Measurements from ENCODE around the gene UBD.
A peak's percentile ranks its signal among the peaks of the same experiment; 100 is the strongest.

UBD gene

DNA sequence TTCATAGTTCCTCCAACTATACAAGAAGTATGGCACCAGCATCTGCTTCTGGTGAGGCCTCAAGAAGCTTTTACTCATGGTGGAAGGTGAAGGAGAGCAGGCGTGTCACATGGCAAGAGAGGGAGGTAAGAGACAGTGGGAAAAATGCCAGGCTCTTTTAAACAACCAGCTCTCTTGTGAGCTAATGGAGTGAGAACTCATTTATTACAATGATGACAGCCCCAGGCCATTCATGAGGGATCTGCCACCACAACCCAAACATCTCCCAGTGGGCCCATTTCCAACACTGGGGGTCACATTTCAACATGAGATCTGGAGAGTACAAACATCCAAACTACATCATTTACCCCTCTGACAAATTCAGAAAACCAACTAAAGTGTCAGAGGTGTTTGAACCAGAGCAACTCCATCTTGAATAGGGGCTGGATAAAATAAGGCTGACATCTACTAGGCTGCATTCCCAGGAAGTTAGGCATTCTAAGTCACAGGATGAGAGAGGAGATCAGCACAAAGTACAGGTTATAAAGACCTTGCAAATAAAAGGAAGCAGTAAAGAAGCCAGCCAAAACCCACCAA is 2.2 kb upstream of the UBD start:
- no peak for DNase-seq (ENCODE audit: low read depth, low spot score)

GRCh38 chr6:29561091-29561490 is 1.6 kb upstream of the UBD start:
- no peak for DNase-seq (ENCODE audit: low read depth, low spot score)

DNA sequence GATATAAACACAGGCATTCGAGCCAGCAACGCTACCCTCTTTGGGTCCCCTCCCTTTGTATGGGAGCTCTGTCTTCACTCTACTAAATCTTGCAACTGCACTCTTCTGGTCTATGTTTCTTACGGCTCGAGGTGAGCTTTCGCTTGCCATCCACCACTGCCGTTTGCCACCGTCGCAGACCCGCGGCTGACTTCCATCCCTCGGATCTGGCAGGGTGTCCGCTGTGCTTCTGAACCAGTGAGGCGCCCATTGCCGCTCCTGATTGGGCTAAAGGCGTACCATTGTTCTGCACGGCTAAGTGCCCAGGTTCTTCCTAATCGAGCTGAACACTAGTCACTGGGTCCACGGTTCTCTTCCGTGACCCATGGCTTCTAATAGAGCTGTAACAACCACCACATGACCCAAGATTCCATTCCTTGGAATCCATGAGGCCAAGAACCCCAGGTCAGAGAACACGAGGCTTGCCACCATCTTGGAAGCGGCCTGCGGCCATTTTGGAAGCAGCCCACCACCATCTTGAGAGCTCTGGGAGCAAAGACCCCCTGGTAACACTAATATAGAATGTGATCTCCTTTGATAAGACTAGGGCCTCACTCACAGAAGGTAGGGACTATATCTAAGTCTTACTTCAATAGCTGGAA is 973 bp downstream of the UBD start:
- no peak for DNase-seq (ENCODE audit: low read depth, low spot score)

- DNase-seq (ENCODE audit: low read depth, low spot score): no peak
These were observed 2.2 kb downstream of the UBD start for GRCh38 chr6:29557320-29557719.

DNA sequence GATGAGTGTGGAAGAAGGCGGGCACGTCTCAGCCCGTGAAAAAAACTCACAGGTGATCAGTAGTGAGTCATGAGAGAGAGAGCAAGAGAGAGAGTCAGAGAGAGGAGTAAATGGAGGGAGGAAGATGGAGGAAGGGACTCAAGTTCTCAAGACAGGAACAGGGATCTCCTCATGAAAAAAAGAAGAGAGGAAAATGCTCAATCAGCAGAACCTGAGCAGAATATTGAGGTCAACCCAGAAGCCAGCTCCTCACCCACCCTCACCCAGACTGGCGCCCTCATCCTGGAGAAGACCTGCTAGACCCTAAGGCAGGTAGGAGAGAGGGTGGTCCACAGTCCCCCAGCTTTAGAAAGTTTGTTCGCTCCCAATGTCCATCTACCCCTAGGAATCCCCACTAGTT is 4.8 kb downstream of the UBD start:
- DNase-seq (ENCODE audit: low read depth, low spot score): no peak

GRCh38 chr6:29553268-29554057 is 6.1 kb downstream of the UBD start:
- DNase-seq (ENCODE audit: low read depth, low spot score): peak; percentile 89

DNA sequence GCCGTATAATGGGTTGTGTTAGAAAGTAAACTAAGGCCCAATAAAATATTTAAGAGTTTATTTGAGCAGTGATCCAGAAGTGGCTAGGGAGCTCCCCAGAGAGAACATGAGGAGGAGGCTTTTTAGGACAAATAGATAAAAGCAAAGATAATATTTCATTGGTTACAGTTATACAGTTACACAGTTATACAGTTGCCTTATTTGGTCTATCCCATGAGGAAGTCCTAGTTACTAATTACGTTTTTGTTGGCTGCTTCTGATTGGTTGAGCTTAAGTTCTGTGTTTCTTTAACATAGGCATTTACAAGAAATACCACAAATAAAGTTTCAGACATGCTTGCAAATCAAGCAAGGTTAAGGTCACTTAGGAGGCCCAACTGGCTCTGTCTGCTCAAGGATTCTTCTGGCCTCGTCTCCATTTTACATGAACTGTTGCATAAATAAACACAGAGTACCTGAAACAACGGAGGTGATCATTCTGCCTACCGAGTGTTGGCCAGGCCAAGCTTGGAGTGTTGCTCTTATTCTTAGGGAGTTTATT is 7.0 kb downstream of the UBD start:
- DNase-seq (ENCODE audit: low read depth, low spot score): no peak

DNA sequence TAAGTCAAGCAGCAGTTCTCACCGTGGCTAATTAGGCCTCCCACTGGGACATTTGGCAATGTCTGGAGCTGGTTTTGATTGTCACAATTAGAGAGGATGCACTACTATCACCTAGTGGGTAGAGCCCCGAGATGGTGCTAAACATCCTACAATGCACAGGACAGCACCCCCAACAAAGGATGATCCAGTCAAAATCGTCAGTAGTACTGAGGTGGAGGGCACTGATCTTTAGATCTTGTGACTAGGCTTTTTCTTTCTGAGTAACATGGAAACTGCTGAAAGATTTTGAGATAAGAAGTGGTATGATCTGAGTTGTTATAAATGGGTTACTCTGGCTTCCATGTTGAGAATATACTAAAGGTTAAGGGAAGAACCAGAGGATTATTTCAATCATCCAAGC is 12.0 kb downstream of the UBD start:
- DNase-seq (ENCODE audit: low read depth, low spot score): no peak

DNA sequence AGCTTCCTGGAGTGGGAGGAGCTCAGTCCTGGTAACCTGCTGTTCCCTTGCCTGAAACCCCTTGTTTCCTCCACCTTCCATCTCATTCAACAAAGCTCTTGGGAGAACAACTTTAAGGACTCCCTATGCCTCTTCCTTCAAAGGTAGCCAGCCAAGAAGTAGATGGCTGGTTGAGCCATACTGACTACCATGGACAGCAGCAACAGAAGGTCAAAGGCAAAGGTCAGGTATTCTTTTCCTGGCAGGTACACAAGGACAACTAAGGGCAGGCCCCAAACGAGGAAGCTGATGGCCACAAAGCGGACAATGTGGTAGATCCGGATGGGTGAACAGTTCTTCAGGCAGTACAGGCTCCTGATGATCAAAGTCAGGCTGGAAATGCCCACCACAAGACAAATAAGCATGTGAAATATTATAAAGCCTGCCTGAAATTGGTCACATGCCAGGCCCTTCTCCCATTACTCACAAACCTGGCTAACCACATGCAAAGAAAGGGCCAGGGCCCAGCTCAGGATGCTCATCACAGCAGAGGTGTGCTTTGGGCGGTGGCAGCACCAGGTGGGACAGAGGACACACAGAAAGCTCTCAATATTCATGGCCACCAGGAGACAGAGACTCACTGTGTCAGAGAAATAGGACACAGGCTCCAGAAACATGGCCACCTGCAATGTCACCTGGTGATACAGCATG is 21.7 kb downstream of the UBD start:
- no peak for DNase-seq (ENCODE audit: low read depth, low spot score)

GRCh38 chr6:29532320-29532951 is 27.1 kb downstream of the UBD start:
- DNase-seq (ENCODE audit: low read depth, low spot score): no peak

DNA sequence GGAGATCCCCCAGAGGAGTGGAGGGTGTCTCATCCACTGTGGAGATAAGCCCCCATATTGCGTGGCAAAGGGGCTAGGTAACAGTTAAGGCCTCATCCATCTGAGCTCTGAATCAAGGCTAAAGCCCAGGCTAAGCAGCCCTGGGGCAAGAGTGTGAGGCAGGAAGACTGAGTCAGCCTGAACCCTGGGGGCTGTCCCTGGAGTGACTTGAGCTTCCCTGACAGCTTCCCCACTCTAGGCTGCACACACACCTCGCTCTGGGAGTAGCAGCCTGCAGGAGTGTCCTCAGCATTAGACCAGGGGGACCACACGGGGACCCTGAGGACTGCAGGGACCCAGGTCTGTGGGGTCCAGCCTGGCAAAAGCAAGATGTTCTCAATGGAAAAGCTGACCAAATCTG is 27.9 kb downstream of the UBD start:
- DNase-seq (ENCODE audit: low read depth, low spot score): no peak

- no peak for DNase-seq (ENCODE audit: low read depth, low spot score)
These were observed 28.7 kb downstream of the UBD start for GRCh38 chr6:29530671-29531310.

GRCh38 chr6:29529956-29530355 is 29.6 kb downstream of the UBD start:
- no peak for DNase-seq (ENCODE audit: low read depth, low spot score)

DNA sequence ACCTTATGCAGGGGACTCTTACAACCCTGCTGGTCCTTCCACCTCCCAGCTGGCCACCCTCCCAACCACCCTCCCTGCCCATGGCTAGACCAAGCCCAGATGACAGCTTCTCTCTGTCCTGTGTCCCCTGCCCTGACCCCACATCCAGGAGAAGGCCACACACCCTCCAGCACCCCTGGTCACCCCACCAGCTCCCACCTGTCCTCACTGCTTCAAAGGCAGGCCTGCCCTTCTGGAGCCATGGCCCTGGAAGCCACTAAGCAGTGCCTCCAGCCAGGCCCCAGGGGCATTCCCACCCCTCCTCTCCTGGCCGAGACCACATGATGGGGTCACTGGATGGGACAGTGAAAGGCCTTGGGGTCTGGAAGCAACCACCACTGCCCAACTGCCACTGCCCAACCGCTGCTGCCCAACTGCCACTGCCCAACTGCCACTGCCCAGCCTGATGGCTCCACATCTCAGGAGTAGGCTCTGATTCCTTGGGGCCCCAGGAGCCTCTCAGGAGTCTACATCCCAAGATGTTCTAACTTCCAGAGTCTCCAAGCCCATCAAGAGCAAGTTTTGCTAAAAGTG is 30.5 kb downstream of the UBD start:
- DNase-seq (ENCODE audit: low read depth, low spot score): no peak

DNA sequence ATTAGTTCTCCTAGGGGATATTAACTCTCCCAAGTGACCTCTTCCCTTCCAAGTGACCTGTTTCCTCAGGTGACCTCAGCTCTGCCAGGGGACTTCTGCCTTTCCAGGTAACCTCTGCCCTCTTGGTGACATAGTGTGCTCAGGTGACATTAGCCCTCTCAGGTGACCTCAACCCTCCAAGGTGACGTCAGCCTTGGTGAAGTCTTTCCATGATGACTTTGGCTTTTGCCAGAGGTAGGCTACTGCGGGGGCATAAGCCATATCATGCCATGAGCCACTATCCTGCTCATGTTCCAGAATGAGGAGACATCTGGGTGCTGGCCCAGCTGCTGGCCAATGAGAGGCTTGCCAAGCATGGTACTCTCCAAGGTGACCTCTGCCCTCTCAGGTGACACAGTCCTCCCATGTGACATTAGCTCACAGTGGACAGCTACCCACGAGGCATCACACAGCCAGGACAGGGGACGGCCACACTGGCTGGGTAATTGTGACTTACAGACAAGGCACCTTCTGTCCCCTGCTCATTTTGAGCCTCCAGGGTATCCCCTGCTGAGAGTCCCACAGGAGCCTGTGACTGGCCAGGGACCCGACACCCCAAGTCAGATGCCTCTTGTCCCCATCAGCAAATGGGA is 31.1 kb downstream of the UBD start:
- no peak for DNase-seq (ENCODE audit: low read depth, low spot score)

GRCh38 chr6:29527564-29527963 is 32.0 kb downstream of the UBD start:
- DNase-seq (ENCODE audit: low read depth, low spot score): no peak

DNA sequence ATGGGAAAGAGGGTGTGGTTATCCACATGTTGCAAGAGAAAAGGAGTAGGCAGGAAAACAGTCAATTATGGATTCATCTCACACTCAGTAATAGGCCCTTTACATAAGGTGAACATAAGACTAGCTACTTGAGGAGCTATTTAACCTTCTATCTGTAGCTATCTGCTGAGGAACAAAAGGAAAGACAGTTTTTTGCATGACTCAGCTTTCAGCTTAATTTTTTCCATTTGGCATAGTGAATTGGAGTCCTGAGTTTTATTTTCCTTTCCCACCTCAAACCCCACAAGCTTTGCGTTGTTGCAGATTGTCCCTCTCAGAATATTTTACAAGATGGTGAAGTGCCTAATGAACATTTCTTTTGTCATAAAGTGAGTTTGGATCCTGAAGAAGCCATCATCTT is 32.4 kb downstream of the UBD start:
- DNase-seq (ENCODE audit: low read depth, low spot score): no peak

GRCh38 chr6:29525311-29525639 is 34.3 kb downstream of the UBD start:
- no peak for DNase-seq (ENCODE audit: low read depth, low spot score)

- DNase-seq (ENCODE audit: low read depth, low spot score): no peak
These were observed 34.9 kb downstream of the UBD start for GRCh38 chr6:29524444-29525310.

DNA sequence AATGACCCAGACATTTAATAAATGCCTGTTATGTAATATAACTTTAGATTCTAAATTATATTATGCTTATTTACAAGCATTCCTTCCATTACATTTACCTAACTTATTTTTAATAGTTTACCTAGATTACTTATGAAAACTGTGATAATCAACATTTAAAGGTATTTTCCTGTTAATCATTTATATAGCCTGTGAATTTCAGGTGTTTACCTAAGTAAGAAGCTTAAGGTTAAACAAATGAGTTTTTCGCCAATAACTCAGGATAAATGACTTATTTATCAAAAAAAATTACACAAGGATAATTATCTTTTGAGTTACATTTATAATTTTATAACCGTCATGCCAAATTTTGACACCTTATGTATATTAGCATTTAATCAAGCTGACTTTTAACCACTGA is 35.5 kb downstream of the UBD start:
- DNase-seq (ENCODE audit: low read depth, low spot score): no peak

Data from ELF-1 (cell line).